ENCODE data around the gene NKTR.

NKTR gene

DNA sequence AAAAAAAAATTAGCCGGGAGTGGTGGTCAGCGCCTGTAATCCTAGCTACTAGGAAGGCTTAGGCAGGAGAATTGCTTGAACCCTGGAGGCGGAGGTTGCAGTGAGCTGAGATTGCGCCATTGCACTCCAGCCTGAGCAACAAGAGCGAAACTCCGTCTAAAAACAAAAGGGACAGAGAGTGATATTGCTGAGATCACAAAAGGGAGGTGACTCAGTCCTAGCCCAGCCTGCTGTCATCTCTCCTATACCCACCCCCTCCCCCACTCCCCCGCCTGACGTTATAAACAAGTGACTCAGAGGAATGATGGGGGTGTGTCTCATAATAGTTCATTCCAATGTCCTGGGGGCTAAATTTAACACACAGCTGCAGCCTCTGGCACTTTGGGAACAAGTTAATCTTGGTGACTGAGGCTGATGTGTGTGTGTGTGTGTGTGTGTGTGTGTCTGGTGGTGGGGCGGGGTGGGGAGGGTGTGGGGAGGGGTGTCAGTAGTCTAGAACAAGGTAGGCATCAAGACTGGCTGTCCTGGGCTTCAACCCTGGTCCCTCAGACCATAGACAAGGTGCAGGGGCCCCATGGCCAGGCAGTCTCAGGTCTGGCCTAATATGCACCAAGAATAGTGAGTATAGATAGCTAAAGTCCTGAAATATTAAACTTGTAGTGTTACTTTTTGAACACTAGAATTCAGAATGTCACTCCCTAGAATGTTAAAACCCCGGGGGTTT, 83.6 kb downstream of the NKTR start:
- DNase-seq = peak; percentile 6

DNA sequence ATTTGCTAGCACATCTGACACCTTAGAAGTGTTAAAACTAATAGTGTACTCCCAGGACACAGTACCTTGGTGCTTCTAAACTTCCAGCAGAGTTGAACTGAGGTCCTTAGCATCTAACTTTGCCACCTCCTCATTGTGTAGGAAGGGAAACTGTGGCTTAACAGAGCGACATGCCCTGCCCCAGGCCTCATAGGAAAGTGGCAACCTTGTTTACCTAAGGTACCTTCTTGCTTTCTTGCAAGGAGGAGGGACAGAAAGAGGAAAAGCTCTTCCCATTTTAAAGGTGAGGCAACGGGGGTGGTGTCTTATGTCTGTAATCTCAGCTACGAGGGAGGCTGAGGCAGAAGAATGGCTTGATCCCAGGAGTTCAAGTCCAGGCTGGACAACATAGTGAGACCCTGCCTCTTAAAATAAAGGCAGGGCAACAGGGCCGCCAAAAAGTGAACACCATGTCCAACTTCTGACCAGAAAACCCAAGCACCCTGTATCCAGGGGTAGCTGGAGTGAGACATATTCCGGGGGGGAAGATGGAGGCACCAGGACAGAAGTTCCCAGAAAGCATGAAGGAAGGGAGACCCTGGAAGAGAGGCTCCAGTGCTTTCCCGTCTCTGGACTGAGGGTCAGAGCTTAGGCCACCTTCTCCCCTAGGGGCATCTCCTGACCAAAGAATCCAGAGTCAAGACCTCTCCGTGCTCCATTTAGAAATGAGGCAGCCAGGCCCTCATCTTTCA, 84.3 kb downstream of the NKTR start:
- DNase-seq = no peak

DNA sequence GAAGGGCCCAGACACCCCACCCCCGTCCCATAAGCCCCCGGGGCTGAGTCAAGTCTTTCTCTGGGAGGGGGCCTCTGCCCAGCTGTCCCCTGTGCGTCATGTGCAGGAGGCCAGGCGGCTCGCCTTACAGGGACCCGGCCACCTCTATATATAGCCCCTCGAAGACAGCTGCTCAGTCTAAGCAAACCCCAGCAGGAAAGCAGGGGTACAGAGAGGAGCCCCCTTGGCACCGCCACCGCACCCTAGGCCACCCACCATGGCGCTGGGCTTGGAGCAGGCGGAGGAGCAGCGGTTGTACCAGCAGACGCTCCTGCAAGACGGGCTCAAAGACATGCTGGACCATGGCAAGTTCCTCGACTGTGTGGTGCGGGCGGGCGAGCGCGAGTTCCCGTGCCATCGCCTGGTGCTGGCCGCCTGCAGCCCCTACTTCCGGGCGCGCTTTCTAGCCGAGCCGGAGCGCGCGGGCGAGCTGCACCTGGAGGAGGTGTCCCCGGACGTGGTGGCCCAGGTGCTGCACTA, 84.9 kb downstream of the NKTR start, which contains the start of gene KLHL40:
TSS of gene KLHL40 (plus strand) at position 175 of the 519 bp plus-strand sequence. CDS start at position 257, 82 bp downstream.
- no peak for DNase-seq

DNA sequence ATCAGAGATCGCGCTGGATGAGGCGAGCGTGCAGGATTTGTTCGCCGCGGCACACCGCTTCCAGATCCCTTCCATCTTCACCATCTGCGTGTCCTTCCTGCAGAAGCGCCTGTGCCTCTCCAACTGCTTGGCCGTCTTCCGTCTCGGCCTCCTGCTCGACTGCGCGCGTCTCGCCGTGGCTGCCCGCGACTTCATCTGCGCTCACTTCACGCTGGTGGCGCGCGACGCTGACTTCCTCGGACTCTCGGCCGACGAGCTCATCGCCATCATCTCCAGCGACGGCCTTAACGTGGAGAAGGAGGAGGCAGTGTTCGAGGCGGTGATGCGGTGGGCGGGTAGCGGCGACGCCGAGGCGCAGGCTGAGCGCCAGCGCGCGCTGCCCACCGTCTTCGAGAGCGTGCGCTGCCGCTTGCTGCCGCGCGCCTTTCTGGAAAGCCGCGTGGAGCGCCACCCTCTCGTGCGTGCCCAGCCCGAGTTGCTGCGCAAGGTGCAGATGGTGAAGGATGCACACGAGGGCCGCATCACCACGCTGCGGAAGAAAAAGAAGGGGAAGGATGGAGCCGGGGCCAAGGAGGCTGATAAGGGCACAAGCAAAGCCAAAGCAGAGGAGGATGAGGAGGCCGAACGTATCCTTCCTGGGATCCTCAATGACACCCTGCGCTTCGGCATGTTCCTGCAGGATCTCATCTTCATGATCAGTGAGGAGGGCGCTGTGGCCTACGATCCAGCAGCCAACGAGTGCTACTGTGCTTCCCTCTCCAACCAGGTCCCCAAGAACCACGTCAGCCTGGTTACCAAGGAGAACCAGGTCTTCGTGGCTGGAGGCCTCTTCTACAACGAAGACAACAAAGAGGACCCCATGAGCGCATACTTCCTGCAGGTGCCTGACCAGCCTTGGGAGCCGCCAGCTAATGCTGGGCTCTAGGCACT, 85.7 kb downstream of the NKTR start:
- peak; percentile 10 for DNase-seq

DNA sequence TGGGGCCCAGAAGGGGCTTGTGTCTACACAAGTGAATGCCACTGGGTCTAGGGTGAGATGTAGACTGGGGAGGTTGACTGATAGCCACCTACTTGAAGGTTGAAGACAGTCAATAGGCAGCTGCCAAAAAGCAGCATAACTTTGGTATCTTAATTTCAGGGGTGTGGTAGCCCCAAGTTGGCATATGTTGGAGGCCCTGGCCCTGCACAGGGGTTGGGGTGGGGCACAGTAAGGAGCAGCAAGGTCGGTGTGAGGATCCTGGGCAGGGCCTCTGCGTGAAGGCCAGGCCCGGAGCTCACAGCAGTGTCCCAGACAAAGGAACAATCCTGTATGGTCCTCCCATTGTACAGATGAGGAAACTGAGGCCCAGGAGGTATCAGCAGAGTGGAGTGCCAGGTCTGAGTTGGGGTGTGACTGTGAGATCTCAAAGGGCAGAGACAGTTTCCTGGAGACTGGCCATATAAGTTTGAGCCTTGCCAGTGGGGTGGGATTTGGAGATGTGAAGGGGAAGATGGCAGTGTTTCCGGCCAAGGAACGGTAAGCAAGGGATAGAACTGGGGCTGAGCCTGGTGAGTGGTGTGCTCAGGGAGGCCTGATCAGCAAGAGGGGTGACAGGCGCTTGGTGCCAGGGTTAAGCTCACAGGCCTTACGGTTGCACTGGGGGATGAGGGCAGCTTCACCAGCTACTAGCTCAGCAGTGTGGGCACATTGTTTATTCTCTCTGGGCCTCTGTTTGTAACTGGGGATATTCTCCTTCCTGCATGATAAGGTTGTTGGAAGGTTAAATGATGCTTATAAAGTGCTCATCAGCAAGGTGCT, 86.6 kb downstream of the NKTR start:
- peak; percentile 4 for DNase-seq

DNA sequence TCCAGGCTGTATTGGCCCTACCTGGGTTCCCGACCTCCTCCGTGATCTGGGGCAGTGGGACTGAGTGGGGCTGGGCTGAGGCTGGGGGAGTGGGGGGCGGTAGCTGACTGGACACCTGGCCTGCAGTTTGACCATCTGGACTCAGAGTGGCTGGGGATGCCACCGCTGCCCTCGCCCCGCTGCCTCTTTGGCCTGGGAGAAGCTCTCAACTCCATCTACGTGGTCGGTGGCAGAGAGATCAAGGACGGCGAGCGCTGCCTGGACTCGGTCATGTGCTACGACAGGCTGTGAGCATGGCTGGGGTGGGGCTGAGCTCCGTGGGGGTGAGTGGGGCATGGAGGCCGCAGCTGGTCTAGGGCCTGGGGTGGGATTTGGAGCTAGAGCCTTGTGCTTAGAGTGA, 87.5 kb downstream of the NKTR start:
- DNase-seq = peak; percentile 13

DNA sequence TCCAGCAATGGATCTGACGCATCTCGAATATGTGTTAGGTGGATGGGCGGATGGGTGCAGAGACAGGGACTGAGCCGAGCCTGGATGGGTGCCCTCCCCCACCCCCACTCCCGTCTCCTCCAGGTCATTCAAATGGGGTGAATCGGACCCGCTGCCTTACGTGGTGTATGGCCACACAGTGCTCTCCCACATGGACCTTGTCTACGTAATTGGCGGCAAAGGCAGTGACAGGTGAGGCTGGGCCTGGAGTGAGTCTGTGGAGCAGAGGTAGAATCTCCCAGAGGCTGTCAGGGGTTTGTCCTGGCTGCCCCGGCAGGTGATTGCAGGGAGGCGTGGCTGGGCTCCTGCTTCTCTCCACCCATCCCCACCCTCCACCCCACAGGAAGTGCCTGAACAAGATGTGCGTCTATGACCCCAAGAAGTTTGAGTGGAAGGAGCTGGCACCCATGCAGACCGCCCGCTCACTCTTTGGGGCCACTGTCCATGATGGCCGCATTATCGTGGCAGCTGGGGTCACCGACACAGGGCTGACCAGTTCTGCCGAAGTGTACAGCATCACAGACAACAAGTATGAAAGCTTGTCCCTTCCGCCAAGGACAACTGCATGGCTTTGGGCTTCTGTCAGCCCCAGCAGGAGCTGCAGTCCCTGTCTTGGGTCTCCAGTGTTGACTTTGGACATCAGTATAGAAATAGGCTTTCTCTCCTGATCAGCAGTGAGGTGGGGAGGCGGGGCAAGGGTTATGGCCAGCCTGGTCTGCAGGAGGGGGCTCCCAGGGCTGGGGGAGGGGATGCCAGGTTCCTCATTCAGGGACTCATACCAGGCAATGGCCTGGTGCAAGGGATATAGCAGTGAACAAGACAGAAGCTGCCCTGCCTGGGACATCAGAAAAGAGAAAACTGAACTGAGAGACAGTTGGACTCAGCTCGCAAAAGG, 88.3 kb downstream of the NKTR start:
- peak; percentile 4 for DNase-seq

DNA sequence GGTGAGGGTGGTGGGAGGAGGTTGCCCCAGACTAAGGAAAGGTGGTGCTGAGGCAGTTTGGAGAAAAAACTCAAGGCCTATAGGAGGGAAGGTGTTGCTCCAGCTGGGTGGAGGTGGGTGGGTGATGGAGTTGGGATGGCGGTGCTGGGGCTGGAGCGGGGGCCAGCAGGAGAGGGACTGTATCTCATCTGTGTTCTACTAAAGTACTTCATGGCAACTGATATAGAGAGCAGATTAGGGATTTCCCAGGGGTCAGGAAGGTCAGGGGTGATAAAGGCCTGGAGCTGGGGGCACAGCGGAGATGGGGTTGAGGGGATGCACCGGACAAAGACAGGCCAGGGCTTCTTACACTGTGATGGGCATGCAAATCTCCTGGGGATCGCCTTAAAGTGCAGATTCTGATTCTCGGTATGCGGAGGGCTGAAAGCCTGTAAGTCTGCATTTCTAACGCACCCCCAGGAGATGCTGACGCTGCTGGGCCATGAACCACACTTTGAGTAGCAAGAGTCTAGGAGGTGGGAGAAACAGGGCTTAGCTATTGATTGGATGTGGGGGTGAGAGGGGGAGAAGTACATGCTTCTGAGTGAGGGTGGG, 89.0 kb downstream of the NKTR start:
- DNase-seq = no peak

DNA sequence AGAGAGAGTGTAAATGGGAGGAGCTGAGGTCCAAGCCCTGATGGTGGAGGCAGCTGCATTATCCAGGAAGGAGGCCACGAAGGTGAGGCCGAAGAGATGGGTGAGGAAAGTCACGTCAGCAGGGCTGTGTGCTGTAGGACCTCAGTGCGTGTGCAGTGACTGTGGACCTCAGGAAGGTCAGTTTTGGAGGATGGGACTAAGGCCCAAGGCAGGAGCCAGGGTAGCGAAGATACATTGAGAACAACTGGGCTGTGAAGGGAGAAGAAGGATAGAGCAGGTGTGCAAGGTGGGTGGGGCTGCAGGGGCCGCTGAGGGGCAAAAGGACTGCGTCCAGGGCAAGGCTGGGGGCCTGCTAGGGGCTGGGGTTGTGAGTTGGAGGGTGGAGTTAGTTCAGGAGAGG, 89.7 kb downstream of the NKTR start:
- no peak for DNase-seq

DNA sequence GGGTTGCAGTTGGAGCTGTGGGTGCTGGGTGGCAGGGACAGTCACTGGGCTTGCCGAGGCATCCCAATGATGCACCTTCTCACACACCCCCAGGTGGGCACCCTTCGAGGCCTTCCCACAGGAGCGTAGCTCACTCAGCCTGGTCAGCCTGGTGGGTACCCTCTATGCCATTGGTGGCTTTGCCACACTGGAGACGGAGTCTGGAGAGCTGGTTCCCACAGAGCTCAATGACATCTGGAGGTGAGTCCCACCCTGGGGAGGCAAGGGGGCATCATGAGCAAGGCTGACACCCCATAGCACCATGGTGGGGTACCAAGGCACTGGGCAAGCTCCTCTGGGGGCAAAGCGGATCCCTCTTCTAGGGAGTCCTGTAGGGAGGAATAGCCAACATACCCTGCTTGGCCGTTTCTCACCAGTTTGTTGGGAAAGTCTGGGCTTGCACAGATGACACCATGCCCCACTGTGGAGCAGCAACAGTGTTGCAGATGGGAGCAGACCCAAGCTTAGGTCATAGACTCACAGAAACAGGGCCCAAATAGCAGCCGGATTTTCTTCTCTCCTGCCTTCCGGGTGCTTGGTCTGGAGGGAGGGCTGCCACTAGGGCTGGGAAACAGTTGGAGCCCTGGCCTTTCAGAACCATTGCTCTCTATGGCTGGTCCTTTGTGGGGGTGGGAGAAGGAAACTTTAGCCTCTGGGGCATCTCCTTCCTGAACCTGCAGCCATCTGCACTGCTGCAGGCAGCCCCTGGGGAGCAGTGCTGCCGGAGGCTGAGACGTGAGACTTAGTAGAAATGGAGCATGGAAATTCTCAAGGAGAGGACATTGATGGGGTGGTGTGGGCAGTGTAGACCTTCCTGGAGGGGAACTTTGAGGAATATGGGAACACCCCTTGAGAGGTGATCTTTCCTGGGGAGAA, 90.5 kb downstream of the NKTR start:
- no peak for DNase-seq

DNA sequence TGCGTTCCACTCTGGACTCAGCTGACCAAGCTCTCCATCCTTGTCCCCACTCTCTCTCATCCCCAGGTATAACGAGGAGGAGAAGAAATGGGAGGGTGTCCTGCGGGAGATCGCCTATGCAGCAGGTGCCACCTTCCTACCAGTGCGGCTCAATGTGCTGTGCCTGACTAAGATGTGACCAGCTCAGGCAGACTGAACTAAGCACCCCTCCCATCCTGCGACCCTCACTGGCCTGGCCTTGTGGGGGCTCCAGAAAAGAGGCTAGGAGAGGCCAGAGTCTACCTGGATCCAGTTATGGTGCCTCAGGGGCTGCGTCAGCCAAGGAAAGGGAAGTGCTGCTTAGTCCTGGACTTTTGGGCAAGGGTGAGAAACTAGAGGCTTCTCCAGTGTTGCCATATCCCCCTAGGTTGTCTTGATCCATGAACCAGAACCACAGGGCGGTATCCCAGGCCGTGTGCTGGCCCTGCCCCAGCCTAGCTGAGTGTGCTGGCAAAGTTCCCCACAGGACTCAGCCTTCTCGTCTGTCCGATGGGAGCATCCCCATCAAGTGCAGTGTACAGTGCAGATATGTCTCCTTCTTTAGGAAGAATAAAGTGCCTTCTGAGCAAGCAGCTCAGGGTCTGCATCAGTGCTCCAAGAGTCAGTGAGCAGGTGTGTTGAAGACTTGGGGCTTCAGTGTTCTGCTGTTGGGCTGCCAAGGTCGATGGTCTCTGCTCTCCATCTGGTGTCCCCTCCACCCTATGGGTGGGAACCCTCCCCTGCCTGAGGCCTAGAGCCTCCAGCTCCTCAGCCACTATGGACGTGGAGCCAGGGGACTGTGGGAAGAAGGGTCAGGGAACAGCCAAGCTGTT, 91.6 kb downstream of the NKTR start:
- no peak for DNase-seq

DNA sequence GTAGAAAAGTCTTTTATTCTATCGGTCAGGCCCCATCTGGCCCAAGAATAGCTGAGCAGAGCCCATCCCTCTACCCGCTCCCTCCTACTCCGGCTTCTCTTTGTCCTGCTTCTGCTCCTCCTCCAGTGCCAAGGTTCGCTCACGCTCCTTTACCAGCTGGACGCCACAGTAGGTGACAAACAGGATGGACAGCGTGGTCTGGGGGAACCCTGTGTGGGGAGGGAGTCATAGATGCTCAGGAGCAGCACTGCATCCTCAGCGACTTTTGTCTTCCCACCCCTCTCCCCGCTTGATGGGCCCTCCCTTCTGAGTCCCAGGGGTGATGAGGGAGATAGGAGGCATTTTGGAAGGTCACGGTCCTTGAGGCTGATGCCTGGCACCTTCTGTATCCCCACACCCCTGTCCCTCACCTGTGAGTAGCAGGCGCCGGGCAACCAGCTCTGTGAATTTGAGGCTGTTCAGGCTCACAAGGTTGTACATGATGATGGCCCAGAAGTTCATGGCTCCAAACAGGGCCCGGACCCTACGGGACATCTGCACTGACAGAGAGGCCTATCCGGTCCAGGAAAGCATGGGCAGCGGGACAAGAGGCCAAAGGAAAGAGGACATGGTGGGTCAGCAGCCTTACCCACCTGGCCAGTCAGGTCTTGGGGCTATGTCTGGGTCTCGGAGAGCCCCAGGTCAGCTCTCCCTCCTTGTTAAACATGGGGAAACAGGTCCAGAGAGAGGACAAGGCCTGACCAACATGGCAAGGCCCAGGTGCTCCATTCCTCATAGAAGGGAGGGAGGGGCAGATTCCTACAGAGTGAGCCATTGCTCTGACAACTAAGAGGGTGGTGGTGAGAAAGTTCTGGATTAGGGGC, 92.4 kb downstream of the NKTR start:
- DNase-seq = no peak

DNA sequence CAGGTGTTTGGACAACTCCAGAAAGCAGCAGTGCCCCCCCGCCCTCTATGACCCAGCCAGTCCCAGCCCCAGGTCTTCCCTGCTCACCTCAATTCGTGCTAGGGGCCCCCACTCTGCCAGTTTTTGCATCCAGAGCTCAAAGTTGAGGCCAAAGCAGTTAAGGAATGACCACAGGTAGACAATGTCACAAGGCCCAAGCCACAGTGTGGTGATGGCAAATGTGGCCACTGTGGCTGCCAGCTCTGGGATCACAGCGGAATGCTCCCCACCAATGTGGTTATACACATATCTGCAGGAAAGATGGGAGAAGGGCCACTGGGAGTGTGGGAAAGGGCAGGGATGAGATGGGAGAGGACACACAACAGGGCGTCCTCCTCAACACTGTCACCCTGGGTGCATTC, 93.0 kb downstream of the NKTR start:
- DNase-seq = no peak

DNA sequence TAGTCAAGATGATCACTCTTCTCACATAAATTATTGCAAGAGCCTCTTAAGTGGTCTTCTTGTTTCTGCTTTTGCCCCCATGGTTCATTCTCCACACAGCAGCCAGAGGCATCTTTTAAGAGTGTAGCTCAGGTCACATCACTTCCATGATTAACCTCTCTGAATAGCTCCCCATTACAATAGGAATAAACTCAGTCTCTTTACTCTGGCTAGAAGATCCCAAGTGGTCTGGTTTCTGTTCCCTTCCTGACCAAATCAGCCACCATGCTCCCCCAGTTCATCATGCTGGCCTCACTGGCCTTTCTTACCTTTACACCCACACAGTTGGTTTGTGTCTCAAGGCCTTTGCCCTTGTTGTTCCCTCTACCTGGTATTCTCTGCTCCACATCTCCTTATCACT, 93.9 kb downstream of the NKTR start:
- no peak for DNase-seq

DNA sequence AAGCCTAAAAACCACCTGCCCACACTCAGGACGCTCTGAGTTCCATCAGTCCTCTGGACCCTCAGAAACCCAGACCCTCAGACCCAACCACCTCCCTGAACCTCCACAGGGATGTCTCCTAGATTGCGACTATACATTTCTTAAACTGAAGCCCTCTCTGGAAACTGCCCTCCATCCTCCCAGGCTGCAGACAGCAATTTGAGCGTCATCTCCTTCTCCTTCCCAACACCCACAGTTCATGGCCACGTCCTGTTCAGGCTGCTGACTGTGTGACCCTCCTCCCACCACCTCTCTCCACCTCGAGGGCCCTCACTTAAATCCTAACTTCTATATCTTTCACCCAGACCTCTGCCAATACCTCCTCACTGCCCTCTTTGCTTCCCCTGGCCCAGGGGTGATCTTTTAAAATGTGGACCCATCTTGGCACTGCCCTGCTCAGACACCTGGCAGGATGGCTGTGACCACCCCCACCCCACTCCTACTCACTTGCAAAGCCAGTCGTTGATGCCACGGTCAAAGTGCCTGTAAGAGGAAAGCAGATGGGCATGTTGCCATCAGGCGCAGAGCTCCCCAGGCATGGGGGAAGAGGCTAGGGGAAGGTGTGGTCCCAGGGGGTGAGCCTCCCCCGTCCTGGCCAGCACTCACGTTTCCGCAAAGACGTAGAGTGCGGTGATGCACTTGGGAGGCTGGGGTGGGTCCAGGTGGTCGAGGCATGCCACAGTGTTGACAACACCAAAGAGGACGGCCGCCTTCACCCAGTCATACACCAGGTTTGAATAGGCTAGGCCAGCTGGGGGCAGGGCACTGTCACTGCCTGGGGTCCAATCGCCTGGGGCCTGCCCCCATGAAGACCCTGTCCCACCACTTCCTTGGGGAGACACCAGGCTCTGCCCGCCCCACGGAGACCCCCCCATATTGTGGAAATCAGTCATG, 96.1 kb downstream of the NKTR start:
- DNase-seq = no peak

Measured in activated CD8-positive, alpha-beta memory T cell treated with anti-CD3 and anti-CD28 coated beads, Interleukin-2, amount 50 U/mL, for 4 hours (primary cell).